PFSK-1 (cell line): ENCODE measurements around the gene CITED2.

Experiments
- FOXP2 ChIP-seq: optimal IDR thresholded peaks from 2 replicates; pipeline ENCODE3; 2011; ENCODE audit warnings: borderline replicate concordance, control low read depth, inconsistent platforms; ENCODE audit not compliant: insufficient read depth; ENCODE audit errors: extremely low read length, extremely low read depth
- POLR2AphosphoS5 ChIP-seq: IDR thresholded peaks from 2 replicates; pipeline ENCODE4 v1.6.1; 2012; ENCODE audit warnings: low read depth, mild to moderate bottlenecking, control low read depth, low read length, moderate library complexity
- REST ChIP-seq, 2 experiments: IDR thresholded peaks; 2 replicates each; pipeline versions ENCODE4 v1.6.1 to v1.8.0; 2011 to 2012; ENCODE audit warnings: low read depth in 2 of 2, low read length in 2 of 2, control low read depth in 1 of 2, inconsistent platforms in 1 of 2, mild to moderate bottlenecking in 1 of 2, moderate library complexity in 1 of 2; ENCODE audit not compliant: insufficient read depth in 1 of 2
- SIN3A ChIP-seq: IDR thresholded peaks from 2 replicates; pipeline ENCODE4 v1.6.1; 2012; ENCODE audit warnings: mild to moderate bottlenecking, low read length, moderate library complexity, borderline replicate concordance; ENCODE audit not compliant: insufficient read depth
- TAF1 ChIP-seq: IDR thresholded peaks from 2 replicates; pipeline ENCODE4 v1.6.1; 2012; ENCODE audit warnings: low read length, control low read depth, borderline replicate concordance; ENCODE audit not compliant: insufficient read depth

Gene CITED2

GRCh38 chr6:139381216-139381865 is 6.9 kb upstream of the CITED2 start:
- no peak for TF ChIP-seq SIN3A
- TF ChIP-seq REST (IDR thresholded peaks at IDR 0.05; ENCODE audit: insufficient read depth in 1 of 2, low read depth in 2 of 2, low read length in 2 of 2): no peak
- no peak for TF ChIP-seq FOXP2
- no peak for TF ChIP-seq POLR2AphosphoS5
- no peak for TF ChIP-seq TAF1

- no peak for TF ChIP-seq FOXP2
- no peak for TF ChIP-seq SIN3A
- TF ChIP-seq REST (IDR thresholded peaks at IDR 0.05; ENCODE audit: insufficient read depth in 1 of 2, low read depth in 2 of 2, low read length in 2 of 2): no peak
- no peak for TF ChIP-seq TAF1
- no peak for TF ChIP-seq POLR2AphosphoS5
Observed at GRCh38 chr6:139380611-139381010, 6.2 kb upstream of the CITED2 start.

- no peak for TF ChIP-seq REST (IDR thresholded peaks at IDR 0.05; ENCODE audit: insufficient read depth in 1 of 2, low read depth in 2 of 2, low read length in 2 of 2)
- no peak for TF ChIP-seq POLR2AphosphoS5
- no peak for TF ChIP-seq FOXP2
- TF ChIP-seq SIN3A: no peak
- no peak for TF ChIP-seq TAF1
Observed at GRCh38 chr6:139380168-139380567, 5.7 kb upstream of the CITED2 start.

GRCh38 chr6:139378882-139379341 is 4.5 kb upstream of the CITED2 start:
- TF ChIP-seq REST (IDR thresholded peaks at IDR 0.05; ENCODE audit: insufficient read depth in 1 of 2, low read depth in 2 of 2, low read length in 2 of 2) (no peak), SIN3A (no peak), FOXP2 (no peak), POLR2AphosphoS5 (no peak), TAF1 (no peak)
